ENCODE measurements around the gene RAD50.

- TF ChIP-seq, protein P1, sequence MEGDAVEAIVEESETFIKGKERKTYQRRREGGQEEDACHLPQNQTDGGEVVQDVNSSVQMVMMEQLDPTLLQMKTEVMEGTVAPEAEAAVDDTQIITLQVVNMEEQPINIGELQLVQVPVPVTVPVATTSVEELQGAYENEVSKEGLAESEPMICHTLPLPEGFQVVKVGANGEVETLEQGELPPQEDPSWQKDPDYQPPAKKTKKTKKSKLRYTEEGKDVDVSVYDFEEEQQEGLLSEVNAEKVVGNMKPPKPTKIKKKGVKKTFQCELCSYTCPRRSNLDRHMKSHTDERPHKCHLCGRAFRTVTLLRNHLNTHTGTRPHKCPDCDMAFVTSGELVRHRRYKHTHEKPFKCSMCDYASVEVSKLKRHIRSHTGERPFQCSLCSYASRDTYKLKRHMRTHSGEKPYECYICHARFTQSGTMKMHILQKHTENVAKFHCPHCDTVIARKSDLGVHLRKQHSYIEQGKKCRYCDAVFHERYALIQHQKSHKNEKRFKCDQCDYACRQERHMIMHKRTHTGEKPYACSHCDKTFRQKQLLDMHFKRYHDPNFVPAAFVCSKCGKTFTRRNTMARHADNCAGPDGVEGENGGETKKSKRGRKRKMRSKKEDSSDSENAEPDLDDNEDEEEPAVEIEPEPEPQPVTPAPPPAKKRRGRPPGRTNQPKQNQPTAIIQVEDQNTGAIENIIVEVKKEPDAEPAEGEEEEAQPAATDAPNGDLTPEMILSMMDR (IDR thresholded peaks at IDR 0.05), result no peak
- no peak for TF ChIP-seq POLR2A (IDR thresholded peaks at IDR 0.05)
Measured at GRCh38 chr5:132530946-132531345, 25.8 kb upstream of the RAD50 start.
